SU-DHL-6 (cell line): ENCODE results near the gene PET117.

Experiments used
- H2AFZ ChIP-seq: fragments of 200-600 bp; sonication (generic); 2 replicates; pipeline ENCODE4 v1.6.1; 2014; ENCODE audit warnings: low read depth, mild to moderate bottlenecking, moderate library complexity, mixed read lengths, antibody characterized with exemption, low read length; ENCODE audit not compliant: severe bottlenecking
- H3F3A ChIP-seq: fragments of 200-600 bp; shearing (Covaris generic); 2 replicates; pipeline ENCODE4 v1.6.0; 2016; ENCODE audit warnings: antibody characterized with exemption, mild to moderate bottlenecking; ENCODE audit not compliant: insufficient read depth
- H3K27ac ChIP-seq: fragments of 200-600 bp; sonication (generic); 2 replicates; pipeline ENCODE4 v1.5.1; 2016; ENCODE audit warnings: low read depth, mild to moderate bottlenecking, low read length, moderate library complexity, mixed read lengths
- H3K27me3 ChIP-seq: fragments of 200-600 bp; sonication (generic), shearing (Covaris generic); 2 replicates; pipeline ENCODE4 v1.6.0; 2014; ENCODE audit warnings: mild to moderate bottlenecking, low read length
- H3K36me3 ChIP-seq: fragments of 200-600 bp; sonication (generic); 2 replicates; pipeline ENCODE4 v1.6.1; 2014; ENCODE audit warnings: mild to moderate bottlenecking, low read length, mixed read lengths
- H3K4me2 ChIP-seq: fragments of 300-600, 200-600 bp; shearing (Covaris generic), sonication (generic); 2 replicates; pipeline ENCODE4 v1.6.0; 2014; ENCODE audit warnings: low read length, low read depth, mild to moderate bottlenecking; ENCODE audit not compliant: poor library complexity, severe bottlenecking
- H3K4me3 ChIP-seq: fragments of 200-600 bp; sonication (generic); 2 replicates; pipeline ENCODE4 v1.5.1; 2014; ENCODE audit warnings: antibody characterized with exemption, low read length, mild to moderate bottlenecking, mixed read lengths; ENCODE audit not compliant: insufficient read depth, poor library complexity, severe bottlenecking
- H3K79me2 ChIP-seq: fragments of 200-600 bp; sonication (generic); 2 replicates; pipeline ENCODE4 v1.6.1; 2014; ENCODE audit warnings: mild to moderate bottlenecking, low read length, moderate library complexity; ENCODE audit not compliant: insufficient read depth
- H3K9ac ChIP-seq: fragments of 200-600 bp; sonication (generic); 2 replicates; pipeline ENCODE4 v1.7.0; 2014; ENCODE audit warnings: mild to moderate bottlenecking, low read length
- H3K9me2 ChIP-seq: fragments of 200-600 bp; sonication (generic); replicated peaks from 2 replicates; pipeline ENCODE4 v1.6.1; 2014; ENCODE audit warnings: low read length; ENCODE audit not compliant: insufficient read depth
- H3K9me3 ChIP-seq: fragments of 200-600 bp; sonication (generic); 2 replicates; pipeline ENCODE4 v1.6.1; 2014; ENCODE audit warnings: low read length, mixed read lengths; ENCODE audit not compliant: insufficient read depth
- H4K20me1 ChIP-seq: fragments of 200-600 bp; sonication (generic); 2 replicates; pipeline ENCODE4 v1.6.1; 2014; ENCODE audit warnings: low read depth, mild to moderate bottlenecking, antibody characterized with exemption, low read length, moderate library complexity, mixed read lengths
- CTCF ChIP-seq: fragments of 200-600 bp; sonication (generic); IDR thresholded peaks from one replicate; pipeline ENCODE4 v1.5.1; 2017; ENCODE audit warnings: antibody characterized with exemption, mild to moderate bottlenecking, low read length, moderate library complexity; ENCODE audit not compliant: insufficient read depth, poor library complexity, severe bottlenecking
- EZH2phosphoT487 ChIP-seq: fragments of 200-600 bp; sonication (generic), shearing (Covaris generic); conservative IDR thresholded peaks from 2 replicates; pipeline ENCODE4 v1.6.1; 2018; ENCODE audit warnings: mild to moderate bottlenecking, antibody characterized with exemption, low read length, moderate library complexity, mixed read lengths

PET117 gene

GRCh38 chr20:18090477-18090876 lies 47.2 kb upstream of the PET117 start:
- Histone ChIP-seq H3K9me2 (no peaks in the 10 kb centered on the region), H3K4me3 (no peak overlapping the region), H3K4me2 (no peak overlapping the region), H3K36me3 (no peaks in the 10 kb centered on the region), H3K27me3 (no peaks in the 10 kb centered on the region), H2AFZ (no peak overlapping the region), H3K9me3 (no peaks in the 10 kb centered on the region), H3F3A (no peaks in the 10 kb centered on the region), H4K20me1 (no peaks in the 10 kb centered on the region), H3K27ac (no peak overlapping the region), H3K79me2 (no peaks in the 10 kb centered on the region), H3K9ac (no peak overlapping the region)
- no peak for TF ChIP-seq CTCF

- Histone ChIP-seq H3K79me2 (no peaks in the 10 kb centered on the region), H3K9me3 (no peaks in the 10 kb centered on the region), H3K4me2 (no peak overlapping the region), H3F3A (no peaks in the 10 kb centered on the region), H4K20me1 (no peaks in the 10 kb centered on the region), H3K9me2 (no peaks in the 10 kb centered on the region), H3K36me3 (no peaks in the 10 kb centered on the region), H3K27me3 (no peaks in the 10 kb centered on the region), H2AFZ (no peak overlapping the region), H3K4me3 (no peak overlapping the region), H3K27ac (no peak overlapping the region), H3K9ac (no peak overlapping the region)
- TF ChIP-seq EZH2phosphoT487 (no peak), CTCF (no peak)
Measured at GRCh38 chr20:18091623-18092022, 46.0 kb upstream of the PET117 start.

- Histone ChIP-seq H3K9me2 (no peaks in the 10 kb centered on the region), H3K79me2 (no peaks in the 10 kb centered on the region), H3K27ac (no peak overlapping the region), H3K4me3 (no peak overlapping the region), H3K9me3 (no peaks in the 10 kb centered on the region), H3K9ac (no peak overlapping the region), H3K4me2 (no peak overlapping the region), H3K36me3 (no peaks in the 10 kb centered on the region), H3K27me3 (no peaks in the 10 kb centered on the region), H2AFZ (no peak overlapping the region), H4K20me1 (no peaks in the 10 kb centered on the region), H3F3A (no peaks in the 10 kb centered on the region)
- no peak for TF ChIP-seq CTCF
Measured at GRCh38 chr20:18092890-18093289, 44.8 kb upstream of the PET117 start.

GRCh38 chr20:18093388-18093787 lies 44.3 kb upstream of the PET117 start:
- Histone ChIP-seq H3K4me3 (no peak overlapping the region), H2AFZ (no peak overlapping the region), H3K27ac (no peak overlapping the region), H3K79me2 (no peaks in the 10 kb centered on the region), H4K20me1 (no peaks in the 10 kb centered on the region), H3F3A (no peaks in the 10 kb centered on the region), H3K9me3 (no peaks in the 10 kb centered on the region), H3K9ac (no peak overlapping the region), H3K27me3 (no peaks in the 10 kb centered on the region), H3K9me2 (no peaks in the 10 kb centered on the region), H3K36me3 (no peaks in the 10 kb centered on the region), H3K4me2 (no peak overlapping the region)
- TF ChIP-seq EZH2phosphoT487 (no peak), CTCF (no peak)
